Peyer's patch (tissue), 4 donors: ENCODE data around the gene TRAFD1.

Experiments used
- POLR2A ChIP-seq, 2 donors: fragments of 450-650 bp; IDR thresholded peaks; one replicate each; pipeline ENCODE4 v1.5.1; 2017; ENCODE audit warnings: antibody characterized with exemption in 2 of 2, mild to moderate bottlenecking in 2 of 2, moderate library complexity in 2 of 2
- TF ChIP-seq, protein P1 (sequence below), 6 experiments: fragments of 450-650 bp in 4 of 6; fragments of 200-600 bp in 2 of 6; sonication (generic) in 1 of 6; IDR thresholded peaks; one replicate each; pipeline ENCODE4 v1.5.1; 2017 to 2019; ENCODE audit warnings: antibody characterized with exemption in 6 of 6, mild to moderate bottlenecking in 3 of 6, moderate library complexity in 1 of 6

DNA sequence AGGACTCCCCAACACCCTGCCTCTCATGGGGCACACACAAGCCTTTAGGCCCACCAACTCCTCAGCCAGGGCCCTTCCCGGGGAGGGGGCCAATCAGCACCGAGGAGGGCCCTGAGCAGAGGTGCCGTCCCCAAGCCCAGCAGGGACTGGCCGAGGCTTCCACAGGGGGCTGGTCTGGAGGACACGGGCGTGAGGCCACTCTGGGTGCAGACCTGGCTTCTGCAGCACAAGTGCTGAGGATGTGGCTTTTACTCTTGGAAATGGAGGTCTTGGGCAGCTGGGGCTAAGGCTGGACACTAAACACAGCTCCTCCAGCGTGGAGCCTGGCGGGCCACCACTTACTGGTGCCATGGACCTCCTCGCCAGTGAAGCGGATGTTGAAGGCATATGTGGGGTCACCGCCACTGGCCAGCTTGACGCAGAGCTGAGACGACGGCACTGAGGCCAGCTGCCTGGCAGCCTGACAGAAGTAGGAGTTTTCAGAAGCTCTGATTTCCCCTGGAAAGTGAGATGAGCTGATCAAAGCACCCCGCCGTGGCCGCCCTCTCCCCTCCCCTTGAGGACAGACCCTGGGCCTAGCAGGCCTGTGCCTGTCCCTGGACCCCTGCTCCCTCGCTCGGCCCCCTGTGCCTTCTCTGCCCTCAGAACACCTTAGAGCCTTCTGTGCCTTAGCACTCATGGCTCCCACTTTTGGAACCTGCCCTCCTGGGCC lies 44.0 kb downstream of the TRAFD1 start:
- no peak for TF ChIP-seq POLR2A (IDR thresholded peaks at IDR 0.05)
- TF ChIP-seq, protein P1, sequence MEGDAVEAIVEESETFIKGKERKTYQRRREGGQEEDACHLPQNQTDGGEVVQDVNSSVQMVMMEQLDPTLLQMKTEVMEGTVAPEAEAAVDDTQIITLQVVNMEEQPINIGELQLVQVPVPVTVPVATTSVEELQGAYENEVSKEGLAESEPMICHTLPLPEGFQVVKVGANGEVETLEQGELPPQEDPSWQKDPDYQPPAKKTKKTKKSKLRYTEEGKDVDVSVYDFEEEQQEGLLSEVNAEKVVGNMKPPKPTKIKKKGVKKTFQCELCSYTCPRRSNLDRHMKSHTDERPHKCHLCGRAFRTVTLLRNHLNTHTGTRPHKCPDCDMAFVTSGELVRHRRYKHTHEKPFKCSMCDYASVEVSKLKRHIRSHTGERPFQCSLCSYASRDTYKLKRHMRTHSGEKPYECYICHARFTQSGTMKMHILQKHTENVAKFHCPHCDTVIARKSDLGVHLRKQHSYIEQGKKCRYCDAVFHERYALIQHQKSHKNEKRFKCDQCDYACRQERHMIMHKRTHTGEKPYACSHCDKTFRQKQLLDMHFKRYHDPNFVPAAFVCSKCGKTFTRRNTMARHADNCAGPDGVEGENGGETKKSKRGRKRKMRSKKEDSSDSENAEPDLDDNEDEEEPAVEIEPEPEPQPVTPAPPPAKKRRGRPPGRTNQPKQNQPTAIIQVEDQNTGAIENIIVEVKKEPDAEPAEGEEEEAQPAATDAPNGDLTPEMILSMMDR (IDR thresholded peaks at IDR 0.05), result no peak
